ENCODE measurements around the gene APCDD1L. TPM values are rescaled to one million over a fixed set of nuclear protein-coding genes. Genes with fewer than 3 reads are reported as not detected.

The APCDD1L gene
- total RNA-seq, 1 experiment from 2014 or later: 2.4 TPM

DNA sequence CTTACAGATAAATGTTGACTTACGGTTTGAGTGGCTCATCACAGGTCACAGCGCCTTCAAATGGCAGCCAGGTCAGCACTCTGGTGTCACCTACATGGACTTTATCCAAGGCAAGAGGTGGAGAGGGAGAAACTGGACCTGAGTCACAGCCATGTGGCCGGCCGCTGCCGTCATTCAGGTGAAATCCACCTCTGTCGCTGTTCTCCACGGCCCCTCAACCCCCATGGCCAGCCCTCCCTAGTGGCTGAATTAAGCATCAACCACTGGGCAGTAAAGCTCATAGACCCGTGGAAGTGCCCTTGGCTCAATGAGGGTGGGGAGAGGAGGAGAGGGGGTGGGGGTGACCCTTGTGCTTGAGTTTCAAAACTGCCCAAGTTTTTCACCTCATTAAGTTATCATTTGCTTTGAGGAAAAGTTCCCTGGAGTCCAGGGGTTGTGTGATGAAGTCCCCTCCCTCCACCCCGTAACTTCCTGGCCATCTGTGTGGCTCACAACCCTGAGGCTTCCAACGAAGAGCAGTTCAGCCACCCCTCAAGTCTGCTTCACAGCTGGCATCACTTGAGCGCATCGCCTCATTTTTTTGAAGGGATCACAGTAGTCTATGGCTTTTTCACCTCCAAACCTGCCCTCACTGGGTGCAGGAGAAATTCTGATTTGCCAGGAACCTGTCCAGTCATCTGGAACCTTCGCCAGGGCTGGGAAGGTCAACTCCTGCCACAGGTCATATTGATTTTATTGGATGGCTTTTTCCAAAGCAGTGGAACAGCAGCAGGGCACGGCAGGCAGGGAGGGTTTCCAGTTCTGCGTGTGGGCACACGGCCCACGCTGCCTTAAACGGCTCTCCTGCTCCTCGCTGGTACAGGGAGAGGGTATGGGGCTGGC, 43.5 kb upstream of the APCDD1L start (continued):
- TF ChIP-seq PRRX2 (CRISPR knock-in tag; IDR thresholded peaks at IDR 0.05): no peak
- TF ChIP-seq, protein P1, sequence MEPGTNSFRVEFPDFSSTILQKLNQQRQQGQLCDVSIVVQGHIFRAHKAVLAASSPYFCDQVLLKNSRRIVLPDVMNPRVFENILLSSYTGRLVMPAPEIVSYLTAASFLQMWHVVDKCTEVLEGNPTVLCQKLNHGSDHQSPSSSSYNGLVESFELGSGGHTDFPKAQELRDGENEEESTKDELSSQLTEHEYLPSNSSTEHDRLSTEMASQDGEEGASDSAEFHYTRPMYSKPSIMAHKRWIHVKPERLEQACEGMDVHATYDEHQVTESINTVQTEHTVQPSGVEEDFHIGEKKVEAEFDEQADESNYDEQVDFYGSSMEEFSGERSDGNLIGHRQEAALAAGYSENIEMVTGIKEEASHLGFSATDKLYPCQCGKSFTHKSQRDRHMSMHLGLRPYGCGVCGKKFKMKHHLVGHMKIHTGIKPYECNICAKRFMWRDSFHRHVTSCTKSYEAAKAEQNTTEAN (CRISPR knock-in tag; IDR thresholded peaks at IDR 0.05): no peak
- TF ChIP-seq, protein P2, sequence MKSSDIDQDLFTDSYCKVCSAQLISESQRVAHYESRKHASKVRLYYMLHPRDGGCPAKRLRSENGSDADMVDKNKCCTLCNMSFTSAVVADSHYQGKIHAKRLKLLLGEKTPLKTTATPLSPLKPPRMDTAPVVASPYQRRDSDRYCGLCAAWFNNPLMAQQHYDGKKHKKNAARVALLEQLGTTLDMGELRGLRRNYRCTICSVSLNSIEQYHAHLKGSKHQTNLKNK (CRISPR knock-in tag; IDR thresholded peaks at IDR 0.05): no peak

DNA sequence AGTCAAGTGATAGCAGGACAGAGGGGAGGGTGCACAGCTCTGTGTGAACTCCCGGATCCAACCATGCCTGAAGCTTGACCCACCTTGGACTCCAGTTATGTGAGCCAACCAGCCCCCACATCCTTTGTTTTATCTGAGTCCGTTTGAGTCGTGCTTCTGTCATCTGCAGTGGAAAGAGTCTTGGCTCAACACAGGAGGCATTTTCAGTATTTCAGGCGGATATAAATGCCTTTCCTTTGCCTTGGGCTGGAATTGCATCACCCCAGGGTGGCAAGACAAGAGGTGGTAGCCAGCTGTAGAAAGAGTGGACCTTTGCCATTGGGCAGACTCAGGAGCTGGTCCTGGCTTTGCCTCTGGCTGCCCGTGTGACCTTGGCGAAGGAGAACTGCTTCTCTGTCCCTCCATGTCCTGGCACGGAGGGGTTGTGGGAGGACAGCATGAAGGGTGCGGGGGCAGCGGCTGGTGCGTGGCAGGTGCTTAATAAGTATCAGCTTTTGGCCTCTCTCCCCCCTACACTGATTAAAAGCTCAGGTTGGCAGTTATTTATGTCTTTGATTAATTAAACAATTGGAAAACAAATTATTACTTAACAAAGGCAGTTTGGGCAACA, 42.6 kb upstream of the APCDD1L start:
- TF ChIP-seq TCF7 (CRISPR knock-in tag; IDR thresholded peaks at IDR 0.05; ENCODE audit: low read depth) (no peak), MXD4 (CRISPR knock-in tag; IDR thresholded peaks at IDR 0.05; ENCODE audit: borderline replicate concordance) (no peak), ELF4 (CRISPR knock-in tag; IDR thresholded peaks at IDR 0.05; ENCODE audit: low read depth) (no peak), FOXK1 (CRISPR knock-in tag; IDR thresholded peaks at IDR 0.05) (no peak), TP53 (CRISPR knock-in tag; IDR thresholded peaks at IDR 0.05) (no peak), ZNF423 (CRISPR knock-in tag; IDR thresholded peaks at IDR 0.05) (no peak), GTF2I (CRISPR knock-in tag; conservative IDR thresholded peaks at IDR 0.05) (no peak)
- TF ChIP-seq, protein P3, sequence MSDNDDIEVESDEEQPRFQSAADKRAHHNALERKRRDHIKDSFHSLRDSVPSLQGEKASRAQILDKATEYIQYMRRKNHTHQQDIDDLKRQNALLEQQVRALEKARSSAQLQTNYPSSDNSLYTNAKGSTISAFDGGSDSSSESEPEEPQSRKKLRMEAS (CRISPR knock-in tag; IDR thresholded peaks at IDR 0.05): no peak
- TF ChIP-seq, protein P4, sequence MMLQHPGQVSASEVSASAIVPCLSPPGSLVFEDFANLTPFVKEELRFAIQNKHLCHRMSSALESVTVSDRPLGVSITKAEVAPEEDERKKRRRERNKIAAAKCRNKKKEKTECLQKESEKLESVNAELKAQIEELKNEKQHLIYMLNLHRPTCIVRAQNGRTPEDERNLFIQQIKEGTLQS (CRISPR knock-in tag; conservative IDR thresholded peaks at IDR 0.05): no peak
- TF ChIP-seq, protein P5, sequence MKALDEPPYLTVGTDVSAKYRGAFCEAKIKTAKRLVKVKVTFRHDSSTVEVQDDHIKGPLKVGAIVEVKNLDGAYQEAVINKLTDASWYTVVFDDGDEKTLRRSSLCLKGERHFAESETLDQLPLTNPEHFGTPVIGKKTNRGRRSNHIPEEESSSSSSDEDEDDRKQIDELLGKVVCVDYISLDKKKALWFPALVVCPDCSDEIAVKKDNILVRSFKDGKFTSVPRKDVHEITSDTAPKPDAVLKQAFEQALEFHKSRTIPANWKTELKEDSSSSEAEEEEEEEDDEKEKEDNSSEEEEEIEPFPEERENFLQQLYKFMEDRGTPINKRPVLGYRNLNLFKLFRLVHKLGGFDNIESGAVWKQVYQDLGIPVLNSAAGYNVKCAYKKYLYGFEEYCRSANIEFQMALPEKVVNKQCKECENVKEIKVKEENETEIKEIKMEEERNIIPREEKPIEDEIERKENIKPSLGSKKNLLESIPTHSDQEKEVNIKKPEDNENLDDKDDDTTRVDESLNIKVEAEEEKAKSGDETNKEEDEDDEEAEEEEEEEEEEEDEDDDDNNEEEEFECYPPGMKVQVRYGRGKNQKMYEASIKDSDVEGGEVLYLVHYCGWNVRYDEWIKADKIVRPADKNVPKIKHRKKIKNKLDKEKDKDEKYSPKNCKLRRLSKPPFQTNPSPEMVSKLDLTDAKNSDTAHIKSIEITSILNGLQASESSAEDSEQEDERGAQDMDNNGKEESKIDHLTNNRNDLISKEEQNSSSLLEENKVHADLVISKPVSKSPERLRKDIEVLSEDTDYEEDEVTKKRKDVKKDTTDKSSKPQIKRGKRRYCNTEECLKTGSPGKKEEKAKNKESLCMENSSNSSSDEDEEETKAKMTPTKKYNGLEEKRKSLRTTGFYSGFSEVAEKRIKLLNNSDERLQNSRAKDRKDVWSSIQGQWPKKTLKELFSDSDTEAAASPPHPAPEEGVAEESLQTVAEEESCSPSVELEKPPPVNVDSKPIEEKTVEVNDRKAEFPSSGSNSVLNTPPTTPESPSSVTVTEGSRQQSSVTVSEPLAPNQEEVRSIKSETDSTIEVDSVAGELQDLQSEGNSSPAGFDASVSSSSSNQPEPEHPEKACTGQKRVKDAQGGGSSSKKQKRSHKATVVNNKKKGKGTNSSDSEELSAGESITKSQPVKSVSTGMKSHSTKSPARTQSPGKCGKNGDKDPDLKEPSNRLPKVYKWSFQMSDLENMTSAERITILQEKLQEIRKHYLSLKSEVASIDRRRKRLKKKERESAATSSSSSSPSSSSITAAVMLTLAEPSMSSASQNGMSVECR (CRISPR knock-in tag; IDR thresholded peaks at IDR 0.05; ENCODE audit: borderline replicate concordance): no peak
- TF ChIP-seq, protein P6, sequence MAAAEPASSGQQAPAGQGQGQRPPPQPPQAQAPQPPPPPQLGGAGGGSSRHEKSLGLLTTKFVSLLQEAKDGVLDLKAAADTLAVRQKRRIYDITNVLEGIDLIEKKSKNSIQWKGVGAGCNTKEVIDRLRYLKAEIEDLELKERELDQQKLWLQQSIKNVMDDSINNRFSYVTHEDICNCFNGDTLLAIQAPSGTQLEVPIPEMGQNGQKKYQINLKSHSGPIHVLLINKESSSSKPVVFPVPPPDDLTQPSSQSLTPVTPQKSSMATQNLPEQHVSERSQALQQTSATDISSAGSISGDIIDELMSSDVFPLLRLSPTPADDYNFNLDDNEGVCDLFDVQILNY (CRISPR knock-in tag; IDR thresholded peaks at IDR 0.05): no peak

More for the DNA sequence above, 42.6 kb upstream of the APCDD1L start:
- DNase-seq (ENCODE audit: low spot score): no peak
- Mint-ChIP-seq H3K27me3 (ENCODE audit: low read depth) (peaks cover 29% of the 10 kb centered on the region), H3K27ac (no peak overlapping the region), H3K4me1 (no peaks in the 10 kb centered on the region), H3K4me3 (no peak overlapping the region), H3K36me3 (no peaks in the 10 kb centered on the region), H3K9me3 (no peaks in the 10 kb centered on the region)
- ATAC-seq: no peak
- ChIA-PET POLR2A (no interaction called here), CTCF (interaction anchor here (0.6 to 2.2 kb wide), 9 partner anchors 9 to 746 kb away, joined by 3 to 9 read pairs (median 3); no protein-coding TSS in a partner anchor)
